Loucy (cell line): ENCODE measurements around the gene HSPA12A.

Experiments
- EZH2phosphoT487 ChIP-seq: fragments of 200-600 bp; IDR thresholded peaks from 2 replicates; pipeline ENCODE4 v1.6.1; 2018; ENCODE audit warnings: antibody characterized with exemption, mild to moderate bottlenecking, moderate library complexity, borderline replicate concordance
- TF ChIP-seq, protein P1 (sequence below): fragments of 200-600 bp; sonication (generic); conservative IDR thresholded peaks from 2 replicates; pipeline ENCODE4 v1.5.1; 2014; ENCODE audit warnings: mild to moderate bottlenecking, antibody characterized with exemption, low read length

DNA sequence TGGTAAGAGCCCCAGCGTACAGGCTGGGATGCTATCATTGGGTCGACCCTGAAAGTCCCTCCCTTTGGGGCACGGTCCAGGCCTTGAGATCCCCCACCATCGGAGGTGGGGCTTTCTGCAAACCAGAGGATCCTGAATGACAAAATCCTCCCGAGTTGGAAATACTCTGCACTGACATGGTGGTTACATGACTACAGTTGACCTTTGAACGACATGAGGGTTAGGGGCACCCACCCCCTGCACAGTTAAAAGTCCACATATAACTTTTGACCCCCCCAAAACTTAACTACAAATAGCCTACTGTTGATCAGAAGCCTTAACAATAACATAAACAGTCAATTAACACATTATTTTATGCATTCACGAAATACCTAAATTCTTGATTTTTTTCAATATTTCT is 13.1 kb downstream of the HSPA12A start:
- TF ChIP-seq, protein P1, sequence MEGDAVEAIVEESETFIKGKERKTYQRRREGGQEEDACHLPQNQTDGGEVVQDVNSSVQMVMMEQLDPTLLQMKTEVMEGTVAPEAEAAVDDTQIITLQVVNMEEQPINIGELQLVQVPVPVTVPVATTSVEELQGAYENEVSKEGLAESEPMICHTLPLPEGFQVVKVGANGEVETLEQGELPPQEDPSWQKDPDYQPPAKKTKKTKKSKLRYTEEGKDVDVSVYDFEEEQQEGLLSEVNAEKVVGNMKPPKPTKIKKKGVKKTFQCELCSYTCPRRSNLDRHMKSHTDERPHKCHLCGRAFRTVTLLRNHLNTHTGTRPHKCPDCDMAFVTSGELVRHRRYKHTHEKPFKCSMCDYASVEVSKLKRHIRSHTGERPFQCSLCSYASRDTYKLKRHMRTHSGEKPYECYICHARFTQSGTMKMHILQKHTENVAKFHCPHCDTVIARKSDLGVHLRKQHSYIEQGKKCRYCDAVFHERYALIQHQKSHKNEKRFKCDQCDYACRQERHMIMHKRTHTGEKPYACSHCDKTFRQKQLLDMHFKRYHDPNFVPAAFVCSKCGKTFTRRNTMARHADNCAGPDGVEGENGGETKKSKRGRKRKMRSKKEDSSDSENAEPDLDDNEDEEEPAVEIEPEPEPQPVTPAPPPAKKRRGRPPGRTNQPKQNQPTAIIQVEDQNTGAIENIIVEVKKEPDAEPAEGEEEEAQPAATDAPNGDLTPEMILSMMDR, result no peak
- no peak for TF ChIP-seq EZH2phosphoT487
